Measurements from ENCODE around the gene ANKS6. TPM values are rescaled to one million over a fixed set of nuclear protein-coding genes. Genes with fewer than 3 reads are reported as not detected.

ANKS6 gene
- total RNA-seq, 2 donors from 2014 or later: 41.7 to 55.2 TPM

DNA sequence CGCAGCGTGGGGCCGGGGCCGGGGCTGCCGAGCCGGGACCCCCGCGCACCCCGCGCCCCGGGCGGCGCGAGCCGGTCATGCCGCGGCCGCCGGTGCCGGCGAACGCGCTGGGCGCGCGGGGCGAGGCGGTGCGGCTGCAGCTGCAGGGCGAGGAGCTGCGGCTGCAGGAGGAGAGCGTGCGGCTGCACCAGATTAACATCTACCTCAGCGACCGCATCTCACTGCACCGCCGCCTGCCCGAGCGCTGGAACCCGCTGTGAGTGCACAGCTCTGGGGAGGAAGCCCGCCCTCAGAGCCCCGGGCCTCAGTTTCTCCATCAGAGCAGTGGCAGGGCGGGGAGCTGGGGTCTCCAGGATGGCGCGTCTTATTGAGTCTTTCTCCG, 11.4 kb upstream of the ANKS6 start:
- Histone ChIP-seq H3K27ac (ENCODE audit: low read depth, low read length) (no peak overlapping the region), H3K4me3 (ENCODE audit: low read length) (peak overlapping the region; percentile 79), H3K4me1 (ENCODE audit: control insufficient read depth, insufficient read depth, low read length) (peaks cover 29% of the 10 kb centered on the region), H3K9ac (ENCODE audit: extremely low read depth, low read length, poor library complexity, severe bottlenecking) (no peak overlapping the region), H3K36me3 (ENCODE audit: control insufficient read depth, insufficient read depth, low read length) (no peaks in the 10 kb centered on the region), H3K27me3 (ENCODE audit: control insufficient read depth, insufficient read depth, low read length, poor library complexity, severe bottlenecking) (peaks cover 22% of the 10 kb centered on the region), H3K9me3 (ENCODE audit: control insufficient read depth, low read length) (no peaks in the 10 kb centered on the region)
- Mint-ChIP-seq H3K4me3 (peak overlapping the region; percentile 68), H3K27ac (no peak overlapping the region), H3K27me3 (ENCODE audit: insufficient read depth) (peaks cover 41% of the 10 kb centered on the region), H3K36me3 (ENCODE audit: low read depth) (no peaks in the 10 kb centered on the region), H3K4me1 (peaks cover 31% of the 10 kb centered on the region), H3K9me3 (no peaks in the 10 kb centered on the region)
- DNase-seq: peak; percentile 70
- TF ChIP-seq, protein P1, sequence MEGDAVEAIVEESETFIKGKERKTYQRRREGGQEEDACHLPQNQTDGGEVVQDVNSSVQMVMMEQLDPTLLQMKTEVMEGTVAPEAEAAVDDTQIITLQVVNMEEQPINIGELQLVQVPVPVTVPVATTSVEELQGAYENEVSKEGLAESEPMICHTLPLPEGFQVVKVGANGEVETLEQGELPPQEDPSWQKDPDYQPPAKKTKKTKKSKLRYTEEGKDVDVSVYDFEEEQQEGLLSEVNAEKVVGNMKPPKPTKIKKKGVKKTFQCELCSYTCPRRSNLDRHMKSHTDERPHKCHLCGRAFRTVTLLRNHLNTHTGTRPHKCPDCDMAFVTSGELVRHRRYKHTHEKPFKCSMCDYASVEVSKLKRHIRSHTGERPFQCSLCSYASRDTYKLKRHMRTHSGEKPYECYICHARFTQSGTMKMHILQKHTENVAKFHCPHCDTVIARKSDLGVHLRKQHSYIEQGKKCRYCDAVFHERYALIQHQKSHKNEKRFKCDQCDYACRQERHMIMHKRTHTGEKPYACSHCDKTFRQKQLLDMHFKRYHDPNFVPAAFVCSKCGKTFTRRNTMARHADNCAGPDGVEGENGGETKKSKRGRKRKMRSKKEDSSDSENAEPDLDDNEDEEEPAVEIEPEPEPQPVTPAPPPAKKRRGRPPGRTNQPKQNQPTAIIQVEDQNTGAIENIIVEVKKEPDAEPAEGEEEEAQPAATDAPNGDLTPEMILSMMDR (conservative IDR thresholded peaks at IDR 0.05): no peak
- 1 to 13% methylated on average over 3 to 46 of the region's 46 CpGs for WGBS, 2 experiments (ENCODE audit: insufficient coverage in 1 of 2, insufficient read length in 1 of 2)

DNA sequence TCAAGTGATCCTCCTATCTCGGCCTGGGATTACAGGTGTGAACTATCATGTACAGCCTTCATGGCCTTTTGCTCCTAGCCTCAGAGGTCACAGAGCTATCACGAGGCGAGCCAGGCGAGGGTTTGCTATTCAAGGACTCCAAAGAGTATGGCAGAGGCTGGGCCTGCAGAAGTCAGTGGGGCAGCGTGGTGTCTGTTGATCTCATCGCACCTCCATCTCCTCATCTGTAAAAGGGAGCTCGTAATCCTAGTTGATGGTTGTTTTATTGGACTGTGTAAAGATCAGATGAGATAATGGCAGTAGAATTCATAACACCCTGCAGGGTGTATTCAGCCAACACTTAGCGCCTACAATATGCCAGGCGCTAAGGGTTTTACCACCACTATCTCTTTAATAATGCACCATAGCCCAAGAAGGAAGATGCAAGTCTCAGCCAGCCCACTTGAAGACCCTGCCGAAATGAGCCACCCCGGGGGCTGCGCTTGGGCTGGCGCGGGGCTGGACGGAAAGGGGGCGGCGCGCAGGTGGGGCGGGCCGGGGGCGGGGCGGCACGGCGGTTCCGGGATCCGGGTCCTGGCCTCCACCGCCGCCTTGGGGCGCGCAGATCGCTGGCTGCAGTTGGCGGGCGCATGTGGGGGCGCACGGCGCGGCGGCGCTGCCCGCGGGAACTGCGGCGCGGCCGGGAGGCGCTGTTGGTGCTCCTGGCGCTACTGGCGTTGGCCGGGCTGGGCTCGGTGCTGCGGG, 10.9 kb upstream of the ANKS6 start, which contains the start of gene GALNT12:
GALNT12 (plus strand) TSS at position 601 of the 744 bp plus-strand sequence; CDS start at position 630, 29 bp downstream.
- H3K27ac Mint-ChIP-seq: no peak within 1 kb of the TSS
- peaks cover 41% of the 10 kb centered on the region for H3K27me3 Mint-ChIP-seq (ENCODE audit: insufficient read depth)
- H3K27ac ChIP-seq (ENCODE audit: low read depth, low read length): no peak within 1 kb of the TSS
- H3K9me3 Mint-ChIP-seq: no peaks in the 10 kb centered on the region
- H3K4me3 ChIP-seq (ENCODE audit: low read length): peak within 1 kb of the TSS; percentile 79
- no peaks in the 10 kb centered on the region for H3K36me3 ChIP-seq (ENCODE audit: control insufficient read depth, insufficient read depth, low read length)
- H3K27me3 ChIP-seq (ENCODE audit: control insufficient read depth, insufficient read depth, low read length, poor library complexity, severe bottlenecking): peaks cover 22% of the 10 kb centered on the region
- H3K9ac ChIP-seq (ENCODE audit: extremely low read depth, low read length, poor library complexity, severe bottlenecking): no peak within 1 kb of the TSS
- TF ChIP-seq, protein P1 (conservative IDR thresholded peaks at IDR 0.05): no peak
- 12 to 23% methylated on average over 20 to 51 of the region's 51 CpGs for WGBS, 2 experiments (ENCODE audit: insufficient coverage in 1 of 2, insufficient read length in 1 of 2)
- no peaks in the 10 kb centered on the region for H3K36me3 Mint-ChIP-seq (ENCODE audit: low read depth)
- peak; percentile 83 for DNase-seq
- H3K4me3 Mint-ChIP-seq: peak within 1 kb of the TSS; percentile 68
- no peaks in the 10 kb centered on the region for H3K9me3 ChIP-seq (ENCODE audit: control insufficient read depth, low read length)
- H3K4me1 ChIP-seq (ENCODE audit: control insufficient read depth, insufficient read depth, low read length): peaks cover 29% of the 10 kb centered on the region
- H3K4me1 Mint-ChIP-seq: peaks cover 31% of the 10 kb centered on the region

DNA sequence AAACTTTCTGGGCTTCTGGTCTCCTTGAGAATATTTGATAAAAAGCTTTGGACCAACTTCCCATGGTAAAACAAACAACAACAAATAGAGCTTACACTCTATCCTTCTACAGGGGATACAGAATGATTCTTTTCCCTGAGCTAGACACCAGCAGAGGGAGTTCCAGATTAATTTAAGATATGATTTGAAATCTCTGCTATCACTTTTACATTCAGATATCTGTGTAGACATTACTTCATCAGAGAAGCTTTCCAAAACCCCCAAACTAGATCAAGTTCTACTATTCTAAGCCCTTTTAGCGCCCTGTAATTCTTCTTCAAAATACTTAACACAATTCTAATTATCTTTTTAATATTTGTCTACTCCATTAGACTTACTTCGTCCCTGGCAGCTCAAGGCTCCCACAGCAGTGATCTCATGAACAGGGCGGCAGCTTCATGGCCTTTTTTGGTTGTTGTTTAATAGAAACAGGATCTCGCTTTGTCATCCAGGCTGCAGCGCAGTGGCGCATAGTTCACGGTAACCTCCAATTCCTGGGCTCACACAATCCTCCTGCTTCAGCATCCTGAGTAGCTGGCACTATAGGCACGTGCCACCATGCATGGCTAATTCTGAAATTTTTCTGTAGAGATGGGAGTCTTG, 10.2 kb upstream of the ANKS6 start:
- no peak for DNase-seq
- Histone ChIP-seq H3K9ac (ENCODE audit: extremely low read depth, low read length, poor library complexity, severe bottlenecking) (no peak overlapping the region), H3K27me3 (ENCODE audit: control insufficient read depth, insufficient read depth, low read length, poor library complexity, severe bottlenecking) (peaks cover 22% of the 10 kb centered on the region), H3K4me1 (ENCODE audit: control insufficient read depth, insufficient read depth, low read length) (peaks cover 29% of the 10 kb centered on the region), H3K36me3 (ENCODE audit: control insufficient read depth, insufficient read depth, low read length) (no peaks in the 10 kb centered on the region), H3K9me3 (ENCODE audit: control insufficient read depth, low read length) (no peaks in the 10 kb centered on the region), H3K4me3 (ENCODE audit: low read length) (no peak overlapping the region), H3K27ac (ENCODE audit: low read depth, low read length) (no peak overlapping the region)
- no peak overlapping the region for H3K27ac Mint-ChIP-seq
- TF ChIP-seq, protein P1 (conservative IDR thresholded peaks at IDR 0.05): peak; percentile 23
- peak overlapping the region; percentile 68 for H3K4me3 Mint-ChIP-seq
- peaks cover 31% of the 10 kb centered on the region for H3K4me1 Mint-ChIP-seq
- H3K9me3 Mint-ChIP-seq: no peaks in the 10 kb centered on the region
- H3K36me3 Mint-ChIP-seq (ENCODE audit: low read depth): no peaks in the 10 kb centered on the region
- 94 to 97% methylated on average over 4 to 8 of the region's 8 CpGs for WGBS, 2 experiments (ENCODE audit: insufficient coverage in 1 of 2, insufficient read length in 1 of 2)
- peaks cover 41% of the 10 kb centered on the region for H3K27me3 Mint-ChIP-seq (ENCODE audit: insufficient read depth)
